ENCODE results near the gene DNAH14. TPM values are rescaled to one million over a fixed set of nuclear protein-coding genes. Genes with fewer than 3 reads are reported as not detected.
"Not testable (repeated sequence)": the region's sequence is repeated elsewhere in the genome, so short reads cannot be mapped to it uniquely, and the experiment has no call there.

Gene DNAH14
- polyA plus RNA-seq, 1 experiment, result 11.1 TPM

GRCh38 chr1:224946349-224946691, 16.8 kb downstream of the DNAH14 start:
- H3K9me3 ChIP-seq (ENCODE audit: control insufficient read depth, insufficient read depth, low read length), result not testable (repeated sequence)
- CTCF ChIA-PET, result interaction anchor here (0.6 kb wide), 1 partner anchor 52 kb away, joined by 5 read pairs; no protein-coding TSS in a partner anchor

GRCh38 chr1:224957696-224958095, 28.2 kb downstream of the DNAH14 start:
- POLR2A ChIA-PET, result no interaction called here
- DNase-seq (ENCODE audit: low read depth, low spot score), result no peak
- H3K27me3 ChIP-seq (ENCODE audit: control insufficient read depth, insufficient read depth, low read length), result no peaks in the 10 kb centered on the region
- H3K4me3 ChIP-seq (ENCODE audit: low read depth, low read length), result no peak overlapping the region
- H3K27ac ChIP-seq (ENCODE audit: low read depth, low read length), result no peak overlapping the region
- H3K9me3 ChIP-seq (ENCODE audit: control insufficient read depth, insufficient read depth, low read length), result no peaks in the 10 kb centered on the region
- CTCF ChIA-PET, result no interaction called here
- no peak for TF ChIP-seq CTCF (IDR thresholded peaks at IDR 0.05; ENCODE audit: low read depth, low read length)

More at GRCh38 chr1:224946349-224946691, 16.8 kb downstream of the DNAH14 start:
- H3K27me3 ChIP-seq (ENCODE audit: control insufficient read depth, insufficient read depth, low read length); POLR2A ChIA-PET; H3K4me3 ChIP-seq (ENCODE audit: low read depth, low read length); DNase-seq (ENCODE audit: low read depth, low spot score); H3K27ac ChIP-seq (ENCODE audit: low read depth, low read length): not testable (repeated sequence)

GRCh38 chr1:224958490-224958889, 29.0 kb downstream of the DNAH14 start:
- Histone ChIP-seq H3K27me3 (ENCODE audit: control insufficient read depth, insufficient read depth, low read length) (no peaks in the 10 kb centered on the region), H3K4me3 (ENCODE audit: low read depth, low read length) (no peak overlapping the region), H3K27ac (ENCODE audit: low read depth, low read length) (no peak overlapping the region), H3K9me3 (ENCODE audit: control insufficient read depth, insufficient read depth, low read length) (no peaks in the 10 kb centered on the region)
- POLR2A ChIA-PET, result no interaction called here
- no peak for DNase-seq (ENCODE audit: low read depth, low spot score)
- CTCF ChIA-PET, result interaction anchor here (0.8 to 1.3 kb wide), 2 partner anchors 36 to 51 kb away, joined by 3 read pairs; no protein-coding TSS in a partner anchor
- TF ChIP-seq CTCF (IDR thresholded peaks at IDR 0.05; ENCODE audit: low read depth, low read length), result no peak

GRCh38 chr1:224959115-224959514, 29.6 kb downstream of the DNAH14 start:
- Histone ChIP-seq H3K4me3 (ENCODE audit: low read depth, low read length) (no peak overlapping the region), H3K27me3 (ENCODE audit: control insufficient read depth, insufficient read depth, low read length) (no peaks in the 10 kb centered on the region), H3K27ac (ENCODE audit: low read depth, low read length) (no peak overlapping the region), H3K9me3 (ENCODE audit: control insufficient read depth, insufficient read depth, low read length) (no peaks in the 10 kb centered on the region)
- ChIA-PET POLR2A (no interaction called here), CTCF (interaction anchor here (0.8 to 1.3 kb wide), 2 partner anchors 37 to 51 kb away, joined by 3 read pairs; no protein-coding TSS in a partner anchor)
- DNase-seq (ENCODE audit: low read depth, low spot score), result no peak
- TF ChIP-seq CTCF (IDR thresholded peaks at IDR 0.05; ENCODE audit: low read depth, low read length), result no peak

GRCh38 chr1:224959656-224960055, 30.2 kb downstream of the DNAH14 start:
- no peak for TF ChIP-seq CTCF (IDR thresholded peaks at IDR 0.05; ENCODE audit: low read depth, low read length)
- Histone ChIP-seq H3K9me3 (ENCODE audit: control insufficient read depth, insufficient read depth, low read length) (no peaks in the 10 kb centered on the region), H3K27me3 (ENCODE audit: control insufficient read depth, insufficient read depth, low read length) (no peaks in the 10 kb centered on the region), H3K4me3 (ENCODE audit: low read depth, low read length) (no peak overlapping the region), H3K27ac (ENCODE audit: low read depth, low read length) (no peak overlapping the region)
- ChIA-PET POLR2A (no interaction called here), CTCF (no interaction called here)
- no peak for DNase-seq (ENCODE audit: low read depth, low spot score)

- ChIA-PET CTCF (no interaction called here), POLR2A (no interaction called here)
- no peak for TF ChIP-seq CTCF (IDR thresholded peaks at IDR 0.05; ENCODE audit: low read depth, low read length)
- DNase-seq (ENCODE audit: low read depth, low spot score), result no peak
- no peaks in the 10 kb centered on the region for H3K9me3 ChIP-seq (ENCODE audit: control insufficient read depth, insufficient read depth, low read length)
- H3K27ac ChIP-seq (ENCODE audit: low read depth, low read length), result no peak overlapping the region
- peaks cover 3% of the 10 kb centered on the region for H3K27me3 ChIP-seq (ENCODE audit: control insufficient read depth, insufficient read depth, low read length)
- no peak overlapping the region for H3K4me3 ChIP-seq (ENCODE audit: low read depth, low read length)
Observed at GRCh38 chr1:224980181-224980580, 50.7 kb downstream of the DNAH14 start.

- POLR2A ChIA-PET; DNase-seq (ENCODE audit: low read depth, low spot score); H3K27me3 ChIP-seq (ENCODE audit: control insufficient read depth, insufficient read depth, low read length); H3K4me3 ChIP-seq (ENCODE audit: low read depth, low read length); H3K9me3 ChIP-seq (ENCODE audit: control insufficient read depth, insufficient read depth, low read length); CTCF ChIA-PET; H3K27ac ChIP-seq (ENCODE audit: low read depth, low read length): not testable (repeated sequence)
Observed at GRCh38 chr1:224981922-224982354, 52.5 kb downstream of the DNAH14 start.
